GM12878 (cell line): ENCODE data around the gene CRYZL1. TPM values are rescaled to one million over a fixed set of nuclear protein-coding genes. Genes with fewer than 3 reads are reported as not detected.

Experiments used
- ATAC-seq: fragments of 200-7000 bp; cut with Tn5 transposase; 3 replicates; pipeline ENCODE4 v1.9.1; 2020; ENCODE audit warnings: mild to moderate bottlenecking, moderate library complexity
- BruUV-seq: library from RNA; stranded (reverse); fragments of 400-500 nt; replicated peaks from 2 replicates; lab custom pipeline; 2021; lab: Mats Ljungman, UMichigan
- CTCF ChIA-PET: fragments of 300-600 bp; sonication (Branson Sonifier 250); formaldehyde crosslinking; extraction: SDS; loops from one replicate; lab custom pipeline; 2021; ENCODE audit warnings: inconsistent platforms; lab: Yijun Ruan, JAX
- POLR2A ChIA-PET: fragments of 350-600 bp; formaldehyde crosslinking; extraction: SDS; loops from one replicate; lab custom pipeline; 2021; ENCODE audit warnings: inconsistent platforms; lab: Charles Lee
- RAD21 ChIA-PET: fragments of 300-600 bp; sonication (Branson Sonifier 250); formaldehyde crosslinking; loops from one replicate; lab custom pipeline; 2023; ENCODE audit warnings: antibody characterized with exemption; ENCODE audit not compliant: unreplicated experiment; lab: Charles Lee
- SMC1A ChIA-PET: fragments of 300-600 bp; sonication (Branson Sonifier 250); formaldehyde crosslinking; loops from one replicate; lab custom pipeline; 2023; ENCODE audit not compliant: unreplicated experiment, uncharacterized antibody; lab: Charles Lee
- DNase-seq: peaks from one replicate; pipeline ENCODE4 v3.0.0-alpha.2; 2011; ENCODE audit warnings: low read depth, low spot score
- FAIRE-seq: peaks from 3 replicates; lab custom pipeline; 2011; peaks lifted over from hg19 to GRCh38; lab: Jason Lieb, UNC
- H2AFZ ChIP-seq: 2 replicates; pipeline ENCODE4 v1.6.0; 2011; ENCODE audit warnings: low read depth, low read length, control low read depth; ENCODE audit not compliant: control insufficient read depth
- H3K27ac ChIP-seq: 2 replicates; pipeline ENCODE4 v1.5.1; 2011; ENCODE audit warnings: control low read depth; ENCODE audit not compliant: control insufficient read depth, insufficient read depth
- H3K27me3 ChIP-seq, 2 experiments: replicated peaks in 1 of 2; 2 replicates each; pipeline versions ENCODE4 v1.6.0 to v1.6.1; 2011; ENCODE audit warnings: low read length in 1 of 2; ENCODE audit not compliant: control insufficient read depth in 2 of 2, insufficient read depth in 2 of 2
- H3K36me3 ChIP-seq, 2 experiments: 2 replicates each; pipeline ENCODE4 v1.5.1; 2011; ENCODE audit warnings: low read length in 1 of 2; ENCODE audit not compliant: control insufficient read depth in 2 of 2, insufficient read depth in 2 of 2
- H3K4me1 ChIP-seq: 2 replicates; pipeline ENCODE4 v1.6.1; 2011; ENCODE audit warnings: mild to moderate bottlenecking, low read length, moderate library complexity, mixed read lengths; ENCODE audit not compliant: control insufficient read depth, insufficient read depth
- H3K4me2 ChIP-seq: 2 replicates; pipeline ENCODE4 v1.6.0; 2011; ENCODE audit warnings: control low read depth; ENCODE audit not compliant: control insufficient read depth, insufficient read depth
- H3K4me3 ChIP-seq: fragments of 200-600 bp; sonication (generic); 2 replicates; pipeline ENCODE4 v1.5.1; 2016
- H3K79me2 ChIP-seq: 2 replicates; pipeline ENCODE4 v1.6.0; 2011; ENCODE audit warnings: low read length; ENCODE audit not compliant: control insufficient read depth, insufficient read depth
- H3K9ac ChIP-seq: 2 replicates; pipeline ENCODE4 v1.8.0; 2011; ENCODE audit warnings: low read length, control low read depth, mixed read lengths; ENCODE audit not compliant: control insufficient read depth, insufficient read depth
- H3K9me3 ChIP-seq: replicated peaks from 3 replicates; pipeline ENCODE4 v1.5.1; 2011; ENCODE audit warnings: mild to moderate bottlenecking, low read length; ENCODE audit not compliant: control insufficient read depth, insufficient read depth
- H4K20me1 ChIP-seq: 2 replicates; pipeline ENCODE4 v1.6.0; 2011; ENCODE audit not compliant: control insufficient read depth, insufficient read depth
- BCL11A ChIP-seq: IDR thresholded peaks from 2 replicates; pipeline ENCODE4 v1.6.1; 2011; ENCODE audit warnings: low read depth, low read length
- CBX3 ChIP-seq: fragments of 200-600 bp; sonication (generic); IDR thresholded peaks from 2 replicates; pipeline ENCODE4 v1.6.1; 2016; ENCODE audit warnings: low read depth, borderline replicate concordance
- MEF2B ChIP-seq: fragments of 450-650 bp; IDR thresholded peaks from 2 replicates; pipeline ENCODE4 v1.6.1; 2018; ENCODE audit warnings: mild to moderate bottlenecking, moderate library complexity; ENCODE audit not compliant: partially characterized antibody, poor library complexity, severe bottlenecking
- NRF1 ChIP-seq: conservative IDR thresholded peaks from 2 replicates; pipeline ENCODE4 v1.6.1; 2011; ENCODE audit warnings: mild to moderate bottlenecking, low read depth, low read length, improper control_type of control experiment
- RAD21 ChIP-seq: IDR thresholded peaks from 2 replicates; pipeline ENCODE4 v1.6.1; 2011; ENCODE audit warnings: mild to moderate bottlenecking, low read depth, low read length, moderate library complexity; ENCODE audit not compliant: insufficient read depth
- SIN3A ChIP-seq: IDR thresholded peaks from 2 replicates; pipeline ENCODE4 v1.6.1; 2012; ENCODE audit warnings: low read depth, low read length, improper control_type of control experiment
- SMARCA5 ChIP-seq: fragments of 450-650 bp; IDR thresholded peaks from 2 replicates; pipeline ENCODE4 v1.6.1; 2017; ENCODE audit warnings: mild to moderate bottlenecking
- STAT3 ChIP-seq: IDR thresholded peaks from 2 replicates; pipeline ENCODE4 v1.6.1; 2011; ENCODE audit warnings: low read depth, low read length, improper control_type of control experiment
- ZNF622 ChIP-seq: fragments of 450-650 bp; IDR thresholded peaks from 2 replicates; pipeline ENCODE4 v1.6.1; 2017; ENCODE audit warnings: mild to moderate bottlenecking, inconsistent platforms
- WGBS: methylation state at CpG from one replicate; pipeline ENCODE4 v1.1.6; 2016; ENCODE audit warnings: low lambda C conversion rate; ENCODE audit not compliant: insufficient replicate concordance, insufficient coverage; ENCODE audit errors: missing lambda C conversion rate; 5-methylcytosine and 5-hydroxymethylcytosine counted together
- in situ Hi-C: fragments of 300-500 bp; cut with MboI; formaldehyde crosslinking; loops from 9 replicates; pipeline ENCODE4 v1.14.3; 2018; ENCODE audit warnings: mixed read lengths
- intact Hi-C: fragments of 100-400 bp; cut with micrococcal nuclease; formaldehyde crosslinking; loops from one replicate; pipeline ENCODE4 v1.14.2; 2022; ENCODE audit not compliant: unreplicated experiment
- polyA plus RNA-seq, 11 experiments: library from polyadenylated mRNA; depleted of rRNA in 4 of 11; unstranded in 6 of 11; stranded (reverse) in 5 of 11; fragments of >200 nt; fragmentation: Nextera tagmentation in 4 of 11; fragmentation: Illumina TruSeq in 1 of 11; extraction: Ambion mirVana in 4 of 11; extraction: Trizol in 1 of 11; gene quantifications; 1 replicate in 1 of 11; 2 replicates in 10 of 11; pipeline versions ENCODE4 v1.2.1 to v1.2.3, GENCODE V29; 2011 to 2016; ENCODE audit warnings: inconsistent platforms in 2 of 11, missing spikeins in 2 of 11, low read depth in 1 of 11
- total RNA-seq, 4 experiments: library from RNA; depleted of rRNA in 3 of 4; stranded (reverse); fragments of >200 nt in 3 of 4; fragmentation: Illumina TruSeq in 1 of 4; extraction: Trizol in 1 of 4; gene quantifications; 2 replicates each; pipeline versions ENCODE4 v1.2.1 to v1.2.3, GENCODE V29; 2013 to 2021
- TF ChIP-seq, protein P1 (sequence below): fragments of 450-650 bp; formaldehyde crosslinking; IDR thresholded peaks from 2 replicates; pipeline ENCODE4 v1.4.0; 2022; ENCODE audit warnings: mild to moderate bottlenecking, moderate library complexity
- TF ChIP-seq, protein P2 (sequence below): fragments of 450-650 bp; IDR thresholded peaks from 2 replicates; pipeline ENCODE4 v1.6.1; 2016; ENCODE audit warnings: mild to moderate bottlenecking
- TF ChIP-seq, protein P3 (sequence below): fragments of 450-650 bp; IDR thresholded peaks from 2 replicates; pipeline ENCODE4 v1.6.1; 2017; ENCODE audit warnings: low read depth, mild to moderate bottlenecking, moderate library complexity

Gene CRYZL1
- total and polyA plus RNA-seq, 10 of the 15 experiments (the other 5 are each of a cell fraction or from before 2014, with no cell fraction given), result 14.3 to 72.4 (median 30.7) TPM

DNA sequence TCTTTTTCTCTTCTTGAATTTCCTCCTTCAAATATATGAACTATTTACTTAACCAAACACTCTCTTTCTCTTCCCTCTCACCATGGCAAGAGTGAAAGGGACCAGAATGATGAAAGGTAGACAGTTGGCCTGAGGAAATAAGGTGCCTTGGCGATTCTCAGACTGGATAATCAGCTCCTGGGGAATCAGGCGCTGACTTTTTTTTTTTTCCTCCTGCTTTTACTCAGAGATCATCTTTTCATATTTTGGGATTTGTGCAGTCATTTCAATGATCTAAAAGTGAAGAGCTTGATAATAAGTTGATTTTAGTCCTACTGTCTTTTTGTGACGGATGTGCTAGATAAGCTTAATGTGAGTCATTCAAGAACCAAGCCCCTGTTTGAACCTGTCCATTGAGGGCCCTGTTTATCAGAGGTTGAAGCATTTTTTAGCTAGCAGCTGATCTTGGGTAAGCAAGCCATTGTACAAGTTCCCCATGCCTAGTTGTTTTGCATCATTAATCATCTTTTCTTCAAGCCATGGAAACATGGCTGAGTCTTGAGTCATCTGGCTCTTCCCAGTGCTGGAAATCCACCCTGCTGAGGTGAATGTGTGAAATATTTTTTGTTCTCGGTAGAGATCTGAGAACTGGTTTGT lies 41.6 kb upstream of the CRYZL1 start:
- H3K9me3 ChIP-seq, result no peaks in the 10 kb centered on the region
- no peak overlapping the region for H3K4me2 ChIP-seq
- DNase-seq (no peak), FAIRE-seq (no peak), ATAC-seq (no peak)
- ChIA-PET RAD21 (no interaction called here), SMC1A (no interaction called here), CTCF (interaction anchor here (0.6 to 1.4 kb wide), 4 partner anchors 7 to 692 kb away, joined by 3 read pairs; no protein-coding TSS in a partner anchor), POLR2A (no interaction called here)
- WGBS, result 70% methylated on average over 4 of the region's 4 CpGs
- in situ Hi-C loops (no loop called here), intact Hi-C loops (no loop called here)
- H2AFZ ChIP-seq, result no peak overlapping the region
- no peak overlapping the region for H3K4me3 ChIP-seq
- H3K4me1 ChIP-seq, result peaks cover 3% of the 10 kb centered on the region
- H3K9ac ChIP-seq, result no peak overlapping the region
- H4K20me1 ChIP-seq, result no peaks in the 10 kb centered on the region
- H3K36me3 ChIP-seq, result no peaks in the 10 kb centered on the region
- no peaks in the 10 kb centered on the region for H3K79me2 ChIP-seq
- no TSS peak for BruUV-seq
- H3K27ac ChIP-seq, result no peak overlapping the region
- TF ChIP-seq, protein P1, sequence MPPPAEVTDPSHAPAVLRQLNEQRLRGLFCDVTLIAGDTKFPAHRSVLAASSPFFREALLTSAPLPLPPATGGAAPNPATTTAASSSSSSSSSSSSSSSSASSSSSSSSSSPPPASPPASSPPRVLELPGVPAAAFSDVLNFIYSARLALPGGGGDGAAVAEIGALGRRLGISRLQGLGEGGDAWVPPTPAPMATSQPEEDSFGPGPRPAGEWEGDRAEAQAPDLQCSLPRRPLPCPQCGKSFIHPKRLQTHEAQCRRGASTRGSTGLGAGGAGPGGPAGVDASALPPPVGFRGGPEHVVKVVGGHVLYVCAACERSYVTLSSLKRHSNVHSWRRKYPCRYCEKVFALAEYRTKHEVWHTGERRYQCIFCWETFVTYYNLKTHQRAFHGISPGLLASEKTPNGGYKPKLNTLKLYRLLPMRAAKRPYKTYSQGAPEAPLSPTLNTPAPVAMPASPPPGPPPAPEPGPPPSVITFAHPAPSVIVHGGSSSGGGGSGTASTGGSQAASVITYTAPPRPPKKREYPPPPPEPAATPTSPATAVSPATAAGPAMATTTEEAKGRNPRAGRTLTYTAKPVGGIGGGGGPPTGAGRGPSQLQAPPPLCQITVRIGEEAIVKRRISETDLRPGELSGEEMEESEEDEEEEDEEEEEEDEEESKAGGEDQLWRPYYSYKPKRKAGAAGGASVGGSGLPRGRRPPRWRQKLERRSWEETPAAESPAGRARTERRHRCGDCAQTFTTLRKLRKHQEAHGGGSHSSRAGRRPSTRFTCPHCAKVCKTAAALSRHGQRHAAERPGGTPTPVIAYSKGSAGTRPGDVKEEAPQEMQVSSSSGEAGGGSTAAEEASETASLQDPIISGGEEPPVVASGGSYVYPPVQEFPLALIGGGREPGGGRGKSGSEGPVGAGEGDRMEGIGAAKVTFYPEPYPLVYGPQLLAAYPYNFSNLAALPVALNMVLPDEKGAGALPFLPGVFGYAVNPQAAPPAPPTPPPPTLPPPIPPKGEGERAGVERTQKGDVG (CRISPR knock-in tag), result no peak
- no peak for TF ChIP-seq ZNF622
- TF ChIP-seq, protein P2, sequence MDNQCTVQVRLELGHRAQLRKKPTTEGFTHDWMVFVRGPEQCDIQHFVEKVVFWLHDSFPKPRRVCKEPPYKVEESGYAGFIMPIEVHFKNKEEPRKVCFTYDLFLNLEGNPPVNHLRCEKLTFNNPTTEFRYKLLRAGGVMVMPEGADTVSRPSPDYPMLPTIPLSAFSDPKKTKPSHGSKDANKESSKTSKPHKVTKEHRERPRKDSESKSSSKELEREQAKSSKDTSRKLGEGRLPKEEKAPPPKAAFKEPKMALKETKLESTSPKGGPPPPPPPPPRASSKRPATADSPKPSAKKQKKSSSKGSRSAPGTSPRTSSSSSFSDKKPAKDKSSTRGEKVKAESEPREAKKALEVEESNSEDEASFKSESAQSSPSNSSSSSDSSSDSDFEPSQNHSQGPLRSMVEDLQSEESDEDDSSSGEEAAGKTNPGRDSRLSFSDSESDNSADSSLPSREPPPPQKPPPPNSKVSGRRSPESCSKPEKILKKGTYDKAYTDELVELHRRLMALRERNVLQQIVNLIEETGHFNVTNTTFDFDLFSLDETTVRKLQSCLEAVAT, result no peak
- no peak for TF ChIP-seq SMARCA5
- TF ChIP-seq CBX3, result no peak
- no peak for TF ChIP-seq NRF1
- TF ChIP-seq SIN3A, result no peak
- TF ChIP-seq, protein P3, sequence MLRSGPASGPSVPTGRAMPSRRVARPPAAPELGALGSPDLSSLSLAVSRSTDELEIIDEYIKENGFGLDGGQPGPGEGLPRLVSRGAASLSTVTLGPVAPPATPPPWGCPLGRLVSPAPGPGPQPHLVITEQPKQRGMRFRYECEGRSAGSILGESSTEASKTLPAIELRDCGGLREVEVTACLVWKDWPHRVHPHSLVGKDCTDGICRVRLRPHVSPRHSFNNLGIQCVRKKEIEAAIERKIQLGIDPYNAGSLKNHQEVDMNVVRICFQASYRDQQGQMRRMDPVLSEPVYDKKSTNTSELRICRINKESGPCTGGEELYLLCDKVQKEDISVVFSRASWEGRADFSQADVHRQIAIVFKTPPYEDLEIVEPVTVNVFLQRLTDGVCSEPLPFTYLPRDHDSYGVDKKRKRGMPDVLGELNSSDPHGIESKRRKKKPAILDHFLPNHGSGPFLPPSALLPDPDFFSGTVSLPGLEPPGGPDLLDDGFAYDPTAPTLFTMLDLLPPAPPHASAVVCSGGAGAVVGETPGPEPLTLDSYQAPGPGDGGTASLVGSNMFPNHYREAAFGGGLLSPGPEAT, result no peak
- no peak for TF ChIP-seq STAT3
- TF ChIP-seq MEF2B, result no peak
- no peak for TF ChIP-seq BCL11A
- no peak for TF ChIP-seq RAD21
- no peaks in the 10 kb centered on the region; a peak in 1 of 4 replicates for H3K27me3 ChIP-seq
